ENCODE data around the gene RNF207.

RNF207 gene

GRCh38 chr1:6163191-6163972, 42.5 kb upstream of the RNF207 start:
- no peak for DNase-seq (ENCODE audit: low read depth)
- TF ChIP-seq CTCF (conservative IDR thresholded peaks at IDR 0.05; ENCODE audit: control insufficient read depth, insufficient read depth, low read depth, low read length): no peak
- H3K4me3 ChIP-seq (ENCODE audit: control insufficient read depth, low read depth, low read length): no peak overlapping the region

- H3K4me3 ChIP-seq (ENCODE audit: control insufficient read depth, low read depth, low read length): no peak overlapping the region
- TF ChIP-seq CTCF (conservative IDR thresholded peaks at IDR 0.05; ENCODE audit: control insufficient read depth, insufficient read depth, low read depth, low read length): no peak
- no peak for DNase-seq (ENCODE audit: low read depth)
Measured at GRCh38 chr1:6163973-6164617, 41.8 kb upstream of the RNF207 start.

- H3K4me3 ChIP-seq (ENCODE audit: control insufficient read depth, low read depth, low read length): no peak overlapping the region
- no peak for DNase-seq (ENCODE audit: low read depth)
- TF ChIP-seq CTCF (conservative IDR thresholded peaks at IDR 0.05; ENCODE audit: control insufficient read depth, insufficient read depth, low read depth, low read length): no peak
Measured at GRCh38 chr1:6165027-6165426, 40.9 kb upstream of the RNF207 start.

- no peak overlapping the region for H3K4me3 ChIP-seq (ENCODE audit: control insufficient read depth, low read depth, low read length)
- DNase-seq (ENCODE audit: low read depth): no peak
- TF ChIP-seq CTCF (conservative IDR thresholded peaks at IDR 0.05; ENCODE audit: control insufficient read depth, insufficient read depth, low read depth, low read length): no peak
Measured at GRCh38 chr1:6165441-6165985, 40.4 kb upstream of the RNF207 start.

GRCh38 chr1:6166221-6166620, 39.7 kb upstream of the RNF207 start:
- no peak for DNase-seq (ENCODE audit: low read depth)
- no peak overlapping the region for H3K4me3 ChIP-seq (ENCODE audit: control insufficient read depth, low read depth, low read length)
- TF ChIP-seq CTCF (conservative IDR thresholded peaks at IDR 0.05; ENCODE audit: control insufficient read depth, insufficient read depth, low read depth, low read length): no peak

- H3K4me3 ChIP-seq (ENCODE audit: control insufficient read depth, low read depth, low read length): no peak overlapping the region
- no peak for DNase-seq (ENCODE audit: low read depth)
- no peak for TF ChIP-seq CTCF (conservative IDR thresholded peaks at IDR 0.05; ENCODE audit: control insufficient read depth, insufficient read depth, low read depth, low read length)
Measured at GRCh38 chr1:6166655-6167390, 39.1 kb upstream of the RNF207 start.

Measured in fibroblast of mammary gland (primary cell).